ENCODE results near the gene SVOP.

DNA sequence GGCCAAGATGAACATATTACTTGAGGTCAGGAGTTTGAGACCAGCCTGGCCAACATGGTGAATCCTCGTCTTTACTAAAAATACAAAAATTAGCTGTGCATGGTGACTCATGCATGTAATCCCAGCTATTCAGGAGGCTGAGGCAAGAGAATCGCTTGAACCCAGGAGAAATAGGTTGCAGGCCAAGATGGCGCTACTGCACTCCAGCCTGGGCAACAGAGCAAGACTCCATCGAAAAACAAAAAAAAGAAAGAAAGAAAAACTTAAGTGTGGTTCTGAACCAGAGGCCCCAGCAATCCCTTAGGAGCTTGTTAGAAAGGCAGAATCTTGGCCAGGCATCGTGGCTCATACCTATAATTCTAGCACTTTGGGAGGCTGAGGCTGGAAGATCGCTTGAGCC is 24.5 kb downstream of the SVOP start:
- TF ChIP-seq, protein P1, sequence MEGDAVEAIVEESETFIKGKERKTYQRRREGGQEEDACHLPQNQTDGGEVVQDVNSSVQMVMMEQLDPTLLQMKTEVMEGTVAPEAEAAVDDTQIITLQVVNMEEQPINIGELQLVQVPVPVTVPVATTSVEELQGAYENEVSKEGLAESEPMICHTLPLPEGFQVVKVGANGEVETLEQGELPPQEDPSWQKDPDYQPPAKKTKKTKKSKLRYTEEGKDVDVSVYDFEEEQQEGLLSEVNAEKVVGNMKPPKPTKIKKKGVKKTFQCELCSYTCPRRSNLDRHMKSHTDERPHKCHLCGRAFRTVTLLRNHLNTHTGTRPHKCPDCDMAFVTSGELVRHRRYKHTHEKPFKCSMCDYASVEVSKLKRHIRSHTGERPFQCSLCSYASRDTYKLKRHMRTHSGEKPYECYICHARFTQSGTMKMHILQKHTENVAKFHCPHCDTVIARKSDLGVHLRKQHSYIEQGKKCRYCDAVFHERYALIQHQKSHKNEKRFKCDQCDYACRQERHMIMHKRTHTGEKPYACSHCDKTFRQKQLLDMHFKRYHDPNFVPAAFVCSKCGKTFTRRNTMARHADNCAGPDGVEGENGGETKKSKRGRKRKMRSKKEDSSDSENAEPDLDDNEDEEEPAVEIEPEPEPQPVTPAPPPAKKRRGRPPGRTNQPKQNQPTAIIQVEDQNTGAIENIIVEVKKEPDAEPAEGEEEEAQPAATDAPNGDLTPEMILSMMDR (IDR thresholded peaks at IDR 0.05): no peak
- no peak for TF ChIP-seq POLR2A (IDR thresholded peaks at IDR 0.05)

All from lower leg skin (tissue), 3 donors.